ENCODE results near the gene CPED1.
"Not testable (repeated sequence)": the region's sequence is repeated elsewhere in the genome, so short reads cannot be mapped to it uniquely, and the experiment has no call there.

Gene CPED1

DNA sequence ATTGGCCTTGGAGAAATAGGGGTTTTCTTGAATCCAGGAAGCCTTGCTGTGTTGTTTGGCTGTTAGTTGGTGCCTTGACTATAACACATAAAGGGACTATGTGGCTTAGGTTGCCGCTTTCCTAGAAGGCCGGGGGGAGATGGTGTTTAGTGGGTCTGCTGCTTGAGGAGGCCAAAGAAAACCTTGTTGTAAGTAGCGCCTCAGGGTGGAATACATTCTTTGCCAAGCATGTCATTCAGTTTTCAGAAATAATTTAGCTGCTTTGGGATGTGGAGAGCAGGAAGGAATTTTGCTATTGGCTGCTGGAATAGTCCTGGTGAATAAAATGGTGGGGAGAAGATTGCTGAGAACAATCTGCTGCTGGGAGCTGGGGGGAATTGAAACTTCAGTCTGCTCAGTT is 207.4 kb downstream of the CPED1 start:
- DNase-seq: no peak

DNA sequence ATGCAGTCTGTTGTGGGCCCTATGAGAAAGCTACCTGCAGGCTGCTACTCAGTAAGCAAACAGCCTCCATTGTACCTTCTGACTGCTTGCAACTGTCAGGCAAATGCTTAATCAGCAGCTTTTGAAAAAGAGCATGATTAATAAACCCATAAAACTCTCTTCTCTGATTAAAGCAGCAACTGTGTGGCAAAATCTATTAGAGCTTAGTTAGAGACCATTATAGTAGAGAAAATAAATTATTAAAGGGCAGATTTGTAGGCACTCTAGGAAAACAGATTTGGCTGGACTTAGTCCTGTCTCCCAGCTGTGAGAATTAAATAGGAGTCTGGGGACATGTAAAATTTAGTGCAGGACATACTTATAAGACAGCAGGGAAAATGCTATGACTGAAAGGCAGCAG is 207.8 kb downstream of the CPED1 start:
- DNase-seq: no peak

DNA sequence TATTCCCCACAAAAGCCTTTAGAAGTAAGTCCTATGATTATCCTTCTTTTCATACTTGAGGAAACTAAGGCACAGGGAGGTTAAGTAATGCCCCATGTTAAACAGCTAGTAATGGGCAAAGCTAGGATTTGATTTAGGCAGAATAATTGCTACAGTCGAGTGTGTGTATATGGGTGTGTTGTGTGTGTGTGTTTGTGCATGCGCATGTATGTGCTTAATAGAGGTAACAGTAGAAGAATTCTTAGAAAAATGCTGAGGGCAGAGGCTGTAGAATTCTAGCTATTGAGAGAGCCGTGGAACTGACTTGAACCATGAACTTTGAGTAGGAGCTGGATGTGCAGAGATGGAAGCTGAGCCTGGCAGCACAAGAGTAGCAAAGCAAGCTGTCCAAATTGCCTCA is 208.9 kb downstream of the CPED1 start:
- no peak for DNase-seq

DNA sequence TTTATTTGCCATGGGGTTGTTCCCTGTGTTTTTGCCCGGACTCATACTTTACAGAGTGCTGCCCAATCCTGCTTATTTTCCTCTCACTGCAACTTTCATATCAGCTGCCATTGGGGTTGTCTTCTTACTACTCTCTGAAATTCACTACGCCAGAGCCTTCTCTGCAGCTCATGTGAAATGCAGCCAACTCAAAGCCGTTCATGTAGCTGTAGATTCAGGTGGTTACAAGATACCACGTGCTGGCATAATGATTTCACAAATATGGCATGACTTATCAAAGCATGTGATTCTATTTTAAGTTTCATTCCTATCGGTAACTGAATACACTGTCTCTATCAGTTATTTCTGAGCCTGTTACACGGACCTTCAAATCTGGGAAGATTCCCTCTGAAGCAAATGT is 210.0 kb downstream of the CPED1 start:
- DNase-seq: no peak

DNA sequence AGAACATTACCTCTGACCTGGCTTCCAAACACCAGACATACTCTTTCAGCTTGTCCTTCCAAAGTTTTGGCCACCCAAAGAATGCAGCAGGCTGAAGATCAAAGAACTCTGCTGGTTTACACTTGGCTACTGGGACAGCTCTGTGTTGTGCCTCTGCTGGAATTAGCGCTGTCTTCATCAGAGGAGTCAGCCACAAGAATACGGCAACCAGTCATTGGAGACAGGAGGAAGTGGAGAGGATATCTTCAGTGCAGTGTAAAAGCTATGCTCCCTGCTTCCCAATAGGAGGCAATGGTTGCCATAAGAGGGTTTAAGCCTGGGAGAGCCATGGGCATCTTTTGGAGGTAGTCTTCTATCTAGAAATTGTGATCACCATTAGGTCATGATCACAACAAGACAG is 213.6 kb downstream of the CPED1 start:
- no peak for DNase-seq

DNA sequence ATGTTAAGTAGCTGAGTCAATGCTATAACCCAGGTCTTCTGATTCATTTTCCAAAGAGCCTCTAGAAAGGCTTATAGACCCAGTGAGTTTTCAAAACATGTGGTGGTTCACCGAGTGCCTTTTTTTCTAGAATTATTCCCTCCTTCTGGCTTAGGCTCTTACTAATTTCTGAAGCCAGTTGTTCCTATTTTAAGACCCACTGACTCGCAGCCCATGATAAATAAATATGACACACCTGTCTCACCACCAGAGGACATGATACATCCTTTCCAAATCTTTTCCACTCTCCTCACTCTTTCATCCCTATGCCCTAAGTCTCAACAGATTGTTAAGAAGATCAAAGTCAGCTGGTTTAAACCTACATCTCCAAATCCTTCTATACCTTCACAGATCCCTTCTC is 214.3 kb downstream of the CPED1 start:
- no peak for DNase-seq

DNA sequence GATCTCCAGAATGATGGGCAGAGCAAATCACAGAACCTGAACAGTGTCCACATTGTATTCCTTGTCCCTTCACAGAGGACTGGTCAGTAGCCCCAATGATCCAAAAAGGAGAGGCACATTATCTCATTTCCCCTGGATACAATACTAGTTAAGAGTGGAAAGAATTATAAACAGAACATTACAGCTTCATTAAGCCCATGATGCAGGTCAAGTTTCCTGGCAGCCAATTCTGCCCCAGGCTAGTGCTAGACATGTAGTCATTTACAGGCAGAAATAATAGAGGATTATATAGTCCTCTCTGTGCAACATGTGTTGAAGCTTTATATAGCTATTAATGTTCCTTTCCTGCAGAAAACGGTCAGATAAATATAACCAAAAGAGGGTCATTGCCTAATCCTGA is 216.0 kb downstream of the CPED1 start:
- no peak for DNase-seq

DNA sequence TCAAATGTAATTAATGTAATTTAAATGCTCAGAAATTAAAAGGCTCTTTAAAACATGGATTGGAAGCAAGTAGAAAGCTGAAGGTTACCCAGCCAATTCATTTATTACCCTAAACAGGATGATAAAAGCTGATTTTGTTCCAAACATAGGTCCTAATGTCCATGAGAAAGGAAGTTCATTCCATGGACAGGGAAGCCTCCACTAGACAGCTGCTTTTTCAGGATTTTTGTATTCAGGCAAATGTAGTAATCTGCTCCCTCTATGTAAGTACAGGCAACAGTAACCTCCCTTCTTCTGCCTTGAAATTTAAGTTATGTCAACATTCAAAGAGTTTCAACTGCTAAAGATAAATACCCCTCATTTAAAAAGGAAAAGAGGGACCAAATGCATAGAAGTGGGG is 217.3 kb downstream of the CPED1 start:
- DNase-seq: no peak

DNA sequence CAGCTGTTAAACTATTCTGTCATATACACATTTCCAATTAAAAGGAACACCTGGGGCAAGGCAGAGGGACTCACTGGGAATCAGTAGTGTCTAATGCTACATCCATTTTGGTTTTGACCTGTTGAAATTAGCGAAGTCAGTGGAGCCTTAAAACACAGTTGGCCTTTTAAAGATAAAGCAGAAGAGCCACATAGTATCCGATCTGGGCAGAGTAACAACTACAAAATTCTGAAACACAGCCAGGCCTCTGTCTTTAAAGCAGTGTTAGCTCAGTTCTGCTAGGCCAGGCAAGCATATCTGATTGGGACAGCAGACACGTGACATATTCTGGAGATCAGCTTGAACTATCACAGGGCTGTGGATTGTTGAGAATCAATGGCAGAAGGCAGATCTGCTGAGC is 222.7 kb downstream of the CPED1 start:
- DNase-seq: no peak

DNA sequence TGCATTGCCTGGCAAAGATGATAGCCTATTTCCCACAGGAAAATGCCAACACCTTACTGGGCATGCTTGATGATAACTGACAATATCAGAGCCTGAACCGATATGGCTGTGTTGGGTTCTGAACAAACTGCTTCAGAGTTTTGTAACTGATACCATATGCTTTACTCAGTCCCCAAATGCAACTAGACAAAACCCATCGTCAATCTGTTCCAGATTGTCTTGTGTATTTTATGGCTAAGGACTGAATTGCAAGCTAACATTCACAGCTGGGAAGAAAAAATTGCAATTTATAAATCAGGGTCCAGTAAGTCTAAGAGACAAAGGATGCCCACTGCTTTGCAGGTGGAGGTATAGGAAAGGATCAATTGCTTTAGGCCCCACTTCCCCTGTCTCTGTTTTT is 223.5 kb downstream of the CPED1 start:
- DNase-seq: no peak

DNA sequence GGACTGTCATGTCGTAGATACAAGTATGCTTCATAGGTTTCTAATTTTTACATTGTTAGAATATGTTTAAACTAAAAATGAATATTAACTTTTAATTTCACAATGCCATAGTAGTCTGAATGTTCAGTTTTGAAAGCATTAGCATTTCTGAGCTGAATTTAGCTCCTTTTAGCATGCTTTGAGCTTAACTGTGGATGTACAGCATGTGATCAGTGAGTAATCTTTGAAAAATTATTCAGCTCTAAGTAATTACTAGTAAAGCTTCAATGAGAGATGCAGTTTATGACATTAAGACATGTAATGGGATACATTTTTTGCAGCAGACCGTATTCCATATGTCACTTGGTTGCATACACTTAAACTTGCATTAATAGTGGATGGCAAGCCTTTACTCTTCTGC is 226.1 kb downstream of the CPED1 start:
- DNase-seq: no peak

DNA sequence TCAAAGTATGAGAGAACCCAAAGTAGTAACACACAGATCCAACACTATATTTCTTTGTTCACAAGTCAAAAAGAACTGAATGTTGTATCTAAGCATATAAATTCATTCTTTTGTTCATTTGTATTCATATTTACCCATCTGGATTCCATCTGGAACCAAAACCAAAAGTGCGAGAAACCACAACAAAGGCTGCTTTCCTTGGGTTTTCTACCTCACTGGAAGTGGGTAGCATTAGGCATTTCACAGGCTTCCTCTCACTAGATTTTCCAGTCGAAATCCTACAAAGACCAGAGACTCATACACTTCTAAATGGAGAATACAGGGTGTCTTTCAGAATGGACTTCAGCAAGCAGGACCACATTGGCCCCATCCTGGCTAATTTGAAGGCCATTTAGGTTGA is 230.5 kb downstream of the CPED1 start:
- no peak for DNase-seq

DNA sequence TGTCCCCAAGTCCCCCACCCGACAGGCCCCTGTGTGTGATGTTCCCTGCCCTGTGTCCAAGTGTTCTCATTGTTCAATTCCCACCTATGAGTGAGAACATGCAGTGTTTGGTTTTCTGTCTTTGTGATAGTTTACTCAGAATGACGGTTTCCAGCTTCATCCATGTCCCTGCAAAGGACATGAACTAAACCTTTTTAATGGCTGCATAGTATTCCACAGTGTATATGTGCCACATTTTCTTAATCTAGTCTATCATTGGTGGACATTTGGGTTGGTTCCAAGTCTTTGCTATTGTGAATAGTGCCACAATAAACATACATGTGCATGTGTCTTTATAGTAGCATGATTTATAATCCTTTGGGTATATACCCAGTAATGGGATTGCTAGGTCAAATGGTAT is 232.6 kb downstream of the CPED1 start:
- not testable (repeated sequence) for DNase-seq

DNA sequence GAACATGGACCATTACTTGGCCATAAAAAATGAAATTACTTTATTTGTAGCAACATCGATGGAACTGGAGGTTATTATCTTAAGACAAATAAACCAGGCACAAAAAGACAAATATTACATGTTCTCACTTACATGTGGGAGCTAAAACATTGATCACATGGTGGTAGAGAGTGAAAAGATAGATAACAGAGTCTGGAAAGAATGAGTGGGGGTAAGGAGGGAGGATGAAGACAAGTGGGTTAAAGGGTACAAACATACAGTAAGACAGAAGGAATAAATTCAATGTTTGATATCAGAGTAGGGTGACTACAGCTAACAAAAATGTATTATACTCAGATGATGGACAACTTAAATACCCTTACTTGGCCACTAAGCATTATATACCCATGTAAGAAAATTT is 240.3 kb downstream of the CPED1 start:
- DNase-seq: no peak

DNA sequence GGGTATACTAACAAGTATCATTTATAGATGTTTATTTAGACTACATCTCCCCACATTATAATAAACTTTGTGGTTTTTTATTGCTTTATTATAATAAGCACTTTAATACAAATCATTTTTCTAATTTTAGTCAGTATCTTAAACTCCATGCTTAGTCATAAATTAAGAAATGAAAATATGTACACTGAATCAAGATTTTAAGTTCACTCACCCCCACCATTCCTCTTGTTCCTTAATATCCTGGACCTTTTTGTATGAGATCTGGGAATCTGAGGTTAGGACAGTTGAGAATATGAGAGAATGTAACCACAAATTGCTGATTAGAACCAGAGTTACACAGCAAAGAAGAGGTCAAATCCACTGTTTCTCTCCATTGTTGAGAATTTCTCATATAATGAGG is 246.7 kb downstream of the CPED1 start:
- no peak for DNase-seq

DNA sequence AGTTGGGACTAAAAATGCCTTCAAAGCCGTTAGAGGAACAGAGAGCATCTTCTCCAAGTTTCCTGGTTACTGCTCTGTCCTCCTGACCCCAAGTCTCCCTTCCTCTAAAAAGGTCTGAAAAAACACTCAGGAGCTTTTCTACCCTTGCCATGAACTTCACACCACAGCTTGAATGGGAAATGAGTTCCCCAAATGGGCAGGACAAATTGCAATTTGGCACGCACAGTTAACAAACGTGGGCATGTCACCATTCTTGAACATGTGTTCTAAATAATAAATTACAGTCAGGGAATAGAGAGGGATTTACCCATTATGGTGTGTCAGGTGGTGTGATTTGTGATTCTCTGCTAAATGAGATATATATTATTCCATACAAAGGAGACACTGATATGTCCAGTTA is 249.1 kb downstream of the CPED1 start:
- no peak for DNase-seq

DNA sequence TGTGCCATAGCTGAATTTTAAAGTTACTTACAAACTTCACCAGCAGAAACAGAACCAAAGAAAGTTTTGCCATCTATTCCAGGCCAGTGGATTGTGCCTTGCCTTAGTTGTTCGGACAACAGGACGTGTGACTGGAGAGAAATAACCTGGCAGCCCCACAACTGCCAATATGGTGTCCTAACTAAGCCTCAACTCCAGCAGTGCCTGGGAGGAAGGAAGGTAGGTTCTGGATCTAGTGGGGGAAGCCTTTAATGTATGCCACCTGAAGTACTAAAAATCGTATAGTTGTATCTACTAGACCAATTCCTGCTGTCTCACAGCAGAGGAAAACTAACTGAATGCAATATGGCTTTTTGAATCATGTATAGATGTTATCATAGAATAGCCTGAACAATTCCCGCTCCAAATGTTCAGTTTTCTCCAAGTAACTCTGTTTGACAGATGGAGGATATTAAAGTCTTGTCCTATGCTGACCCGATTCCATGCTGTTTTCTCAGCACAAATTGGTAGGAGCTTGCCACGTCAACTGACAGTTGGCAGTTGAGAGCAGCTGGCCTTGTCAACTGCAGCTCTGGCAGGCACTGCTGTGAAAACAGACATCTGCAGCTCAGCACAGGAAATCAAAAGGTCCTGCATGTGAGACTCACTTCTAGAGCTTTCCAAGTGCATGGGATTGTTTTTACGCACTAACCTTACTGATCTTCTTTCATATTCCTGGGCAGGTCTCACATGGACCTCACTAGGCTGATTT is 255.8 kb downstream of the CPED1 start:
- peak; percentile 1 for DNase-seq

DNA sequence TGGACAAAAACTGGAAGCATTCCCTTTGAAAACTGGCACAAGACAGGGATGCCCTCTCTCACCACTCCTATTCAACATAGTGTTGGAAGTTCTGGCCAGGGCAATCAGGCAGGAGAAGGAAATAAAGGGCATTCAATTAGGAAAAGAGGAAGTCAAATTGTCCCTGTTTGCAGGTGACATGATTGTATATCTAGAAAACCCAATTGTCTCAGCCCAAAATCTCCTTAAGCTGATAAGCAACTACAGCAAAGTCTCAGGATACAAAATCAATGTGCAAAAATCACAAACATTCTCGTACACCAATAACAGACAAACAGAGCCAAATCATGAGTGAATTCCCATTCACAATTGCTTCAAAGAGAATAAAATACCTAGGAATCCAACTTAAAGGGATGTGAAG is 262.9 kb downstream of the CPED1 start:
- not testable (repeated sequence) for DNase-seq

DNA sequence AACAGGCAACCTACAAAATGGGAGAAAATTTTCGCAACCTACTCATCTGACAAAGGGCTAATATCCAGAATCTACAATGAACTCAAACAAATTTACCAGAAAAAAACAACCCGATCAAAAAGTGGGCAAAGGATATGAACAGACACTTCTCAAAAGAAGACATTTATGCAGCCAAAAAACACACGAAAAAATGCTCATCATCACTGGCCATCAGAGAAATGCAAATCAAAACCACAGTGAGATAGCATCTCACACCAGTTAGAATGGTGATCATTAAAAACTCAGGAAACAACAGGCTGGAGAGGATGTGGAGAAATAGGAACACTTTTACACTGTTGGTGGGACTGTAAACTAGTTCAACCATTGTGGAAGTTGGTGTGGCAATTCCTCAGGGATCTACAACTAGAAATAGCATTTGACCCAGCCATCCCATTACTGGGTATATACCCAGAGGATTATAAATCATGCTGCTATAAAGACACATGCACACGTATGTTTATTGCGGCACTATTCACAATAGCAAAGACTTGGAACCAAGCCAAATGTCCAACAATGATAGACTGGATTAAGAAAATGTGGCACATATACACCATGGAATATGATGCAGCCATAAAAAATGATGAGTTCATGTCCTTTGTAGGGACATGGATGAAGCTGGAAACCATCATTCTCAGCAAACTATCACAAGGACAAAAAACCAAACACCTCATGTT is 264.2 kb downstream of the CPED1 start:
- DNase-seq: not testable (repeated sequence)

DNA sequence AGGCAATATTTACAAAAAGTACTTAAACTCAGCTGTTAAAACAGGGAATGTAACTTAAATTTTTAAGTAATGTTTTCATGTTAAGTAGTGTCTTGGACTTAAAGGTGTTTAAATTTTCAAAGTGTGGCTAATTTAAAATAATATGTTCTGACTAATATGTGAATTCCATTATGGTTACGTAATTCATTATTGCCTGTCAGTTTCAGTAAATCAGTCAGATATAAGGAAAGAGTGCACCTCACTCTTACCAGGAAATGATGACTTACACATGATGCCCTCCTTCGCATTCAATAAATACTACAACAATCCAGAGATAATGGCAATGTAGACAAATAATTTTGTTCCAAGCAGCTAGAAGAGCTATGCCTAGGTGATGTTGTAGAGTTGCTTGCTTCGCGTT is 271.3 kb downstream of the CPED1 start:
- no peak for DNase-seq

DNA sequence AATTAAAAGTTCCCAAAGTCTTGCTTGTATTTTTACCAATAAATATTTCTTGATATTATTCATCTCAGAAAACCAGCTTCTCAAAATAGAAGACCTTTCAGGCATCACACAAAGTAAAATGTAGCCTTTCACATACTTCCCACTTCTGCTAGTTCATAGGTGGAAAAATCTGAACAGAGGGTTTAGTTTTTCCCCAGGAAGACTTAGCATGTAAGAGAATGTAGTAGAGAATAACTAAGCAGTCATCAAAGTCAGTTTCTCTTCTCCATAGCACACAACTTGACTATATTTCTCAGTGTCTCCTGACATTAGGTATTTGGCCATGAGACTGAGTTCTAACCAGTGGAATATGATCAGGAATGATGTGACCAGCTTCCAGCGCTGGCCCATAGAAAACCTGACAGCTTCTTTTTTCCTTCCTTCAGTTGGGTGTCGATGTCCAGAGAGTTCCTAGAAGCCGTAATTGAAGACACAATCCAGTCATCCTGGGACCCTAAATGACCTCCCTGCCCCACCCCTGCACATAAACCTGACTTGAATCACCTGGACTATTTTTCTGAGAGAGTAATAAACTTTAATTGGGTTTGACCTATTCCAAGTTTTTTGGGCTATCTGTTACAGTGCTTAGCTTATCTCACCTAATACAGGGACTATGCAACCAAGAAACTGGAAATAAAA is 272.8 kb downstream of the CPED1 start:
- DNase-seq: no peak

DNA sequence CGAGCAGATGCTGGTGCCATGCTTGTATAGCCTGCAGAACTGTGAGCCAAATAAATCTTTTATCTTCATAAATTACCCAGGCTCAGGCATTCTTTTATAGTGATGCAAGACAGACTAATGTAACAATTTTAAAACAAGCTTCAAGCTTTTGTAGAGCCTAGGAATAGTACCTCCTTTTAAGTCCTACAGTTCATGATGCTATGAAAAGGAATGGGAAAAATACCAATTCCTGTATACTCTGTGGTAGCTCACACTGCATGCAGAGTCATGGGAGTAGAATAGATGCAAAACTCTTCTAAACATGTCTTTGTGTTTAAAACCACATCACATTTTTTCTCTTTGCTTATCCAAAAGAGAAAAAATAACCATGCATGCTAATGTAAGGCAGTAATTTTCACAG is 273.7 kb downstream of the CPED1 start:
- DNase-seq: no peak

DNA sequence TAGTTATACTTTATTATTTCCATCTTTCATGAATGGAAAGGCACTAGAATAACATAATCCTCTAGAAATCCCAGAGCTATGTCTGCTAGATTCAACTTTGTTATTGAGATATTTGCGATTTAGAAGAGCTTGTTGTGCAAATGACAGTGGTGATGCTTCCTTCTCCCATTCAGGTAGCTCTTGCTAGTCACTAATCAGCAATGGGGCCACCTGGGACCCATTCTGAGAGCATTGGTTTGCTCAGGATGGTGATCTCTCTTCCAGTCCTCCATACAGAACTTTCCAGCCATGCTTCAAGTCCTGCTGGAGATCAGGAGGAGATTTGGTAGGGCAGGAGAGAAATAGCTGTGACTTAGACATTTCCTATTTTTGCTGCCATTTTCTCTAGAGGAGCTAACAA is 274.5 kb downstream of the CPED1 start:
- no peak for DNase-seq

DNA sequence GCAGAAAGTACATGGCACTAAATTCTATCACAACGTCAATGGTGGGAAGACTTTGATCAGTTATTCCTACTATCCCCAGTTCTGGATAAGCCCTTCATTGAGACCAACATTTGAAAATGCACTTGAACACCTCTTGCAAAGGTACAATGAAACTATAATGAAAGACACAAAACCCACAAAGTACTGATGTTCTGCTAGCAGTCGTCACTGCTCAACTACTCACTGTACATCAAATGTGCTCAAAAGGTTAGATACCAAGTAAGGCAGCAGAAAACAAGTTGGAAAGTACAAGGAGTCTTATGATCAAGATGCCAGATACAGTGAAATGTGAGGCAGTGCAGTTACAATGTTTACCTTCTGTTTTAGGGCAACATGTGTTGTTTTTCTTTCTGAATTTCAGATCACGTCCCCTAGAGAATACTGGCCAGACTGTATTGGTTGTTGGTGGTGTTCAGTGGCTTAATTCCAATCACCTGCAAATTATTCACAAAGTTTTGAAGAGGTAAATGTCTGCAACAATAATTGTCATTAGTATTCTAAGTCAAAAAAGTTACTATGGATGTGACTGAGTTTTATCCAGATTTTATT is 277.9 kb downstream of the CPED1 start:
- no peak for DNase-seq

Measured in MV-4-11 (cell line).